ENCODE measurements around the gene TBPL1. TPM values are rescaled to one million over a fixed set of nuclear protein-coding genes. Genes with fewer than 3 reads are reported as not detected.

The TBPL1 gene
- polyA plus RNA-seq, 3 donors: 49.8 to 53.4 (median 53.0) TPM

- DNase-seq (ENCODE audit: low read depth in 3 of 3, low spot score in 2 of 3): no peak
These were observed 49.8 kb downstream of the TBPL1 start for GRCh38 chr6:134002821-134003220.

- DNase-seq (ENCODE audit: low read depth in 3 of 3, low spot score in 2 of 3): no peak
These were observed 50.5 kb downstream of the TBPL1 start for GRCh38 chr6:134003542-134003951.

GRCh38 chr6:134004714-134005113, 51.7 kb downstream of the TBPL1 start:
- no peak for DNase-seq (ENCODE audit: low read depth in 3 of 3, low spot score in 2 of 3)

GRCh38 chr6:134005800-134006199, 52.8 kb downstream of the TBPL1 start:
- DNase-seq (ENCODE audit: low read depth in 3 of 3, low spot score in 2 of 3): no peak

GRCh38 chr6:134007077-134007476, 54.1 kb downstream of the TBPL1 start:
- no peak for DNase-seq (ENCODE audit: low read depth in 3 of 3, low spot score in 2 of 3)

GRCh38 chr6:134009876-134010275, 56.9 kb downstream of the TBPL1 start:
- no peak for DNase-seq (ENCODE audit: low read depth in 3 of 3, low spot score in 2 of 3)

GRCh38 chr6:134010400-134010799, 57.4 kb downstream of the TBPL1 start:
- DNase-seq (ENCODE audit: low read depth in 3 of 3, low spot score in 2 of 3): no peak

GRCh38 chr6:134010974-134011373, 58.0 kb downstream of the TBPL1 start:
- no peak for DNase-seq (ENCODE audit: low read depth in 3 of 3, low spot score in 2 of 3)

- no peak for DNase-seq (ENCODE audit: low read depth in 3 of 3, low spot score in 2 of 3)
These were observed 61.6 kb downstream of the TBPL1 start for GRCh38 chr6:134014588-134015137.

GRCh38 chr6:134015719-134016557, 62.9 kb downstream of the TBPL1 start:
- no peak for DNase-seq (ENCODE audit: low read depth in 3 of 3, low spot score in 2 of 3)

GRCh38 chr6:134016558-134016814, 63.5 kb downstream of the TBPL1 start:
- no peak for DNase-seq (ENCODE audit: low read depth in 3 of 3, low spot score in 2 of 3)

- no peak for DNase-seq (ENCODE audit: low read depth in 3 of 3, low spot score in 2 of 3)
These were observed 67.0 kb downstream of the TBPL1 start for GRCh38 chr6:134020071-134020470.

- DNase-seq (ENCODE audit: low read depth in 3 of 3, low spot score in 2 of 3): no peak
These were observed 67.5 kb downstream of the TBPL1 start for GRCh38 chr6:134020543-134020942.

- no peak for DNase-seq (ENCODE audit: low read depth in 3 of 3, low spot score in 2 of 3)
These were observed 67.9 kb downstream of the TBPL1 start for GRCh38 chr6:134020968-134021367.

GRCh38 chr6:134021396-134022122, 68.5 kb downstream of the TBPL1 start:
- DNase-seq (ENCODE audit: low read depth in 3 of 3, low spot score in 2 of 3): no peak

- DNase-seq (ENCODE audit: low read depth in 3 of 3, low spot score in 2 of 3): no peak
These were observed 69.6 kb downstream of the TBPL1 start for GRCh38 chr6:134022650-134023049.

- no peak for DNase-seq (ENCODE audit: low read depth in 3 of 3, low spot score in 2 of 3)
These were observed 73.6 kb downstream of the TBPL1 start for GRCh38 chr6:134026597-134026996.

GRCh38 chr6:134028438-134028837, 75.4 kb downstream of the TBPL1 start:
- no peak for DNase-seq (ENCODE audit: low read depth in 3 of 3, low spot score in 2 of 3)

- no peak for DNase-seq (ENCODE audit: low read depth in 3 of 3, low spot score in 2 of 3)
These were observed 76.8 kb downstream of the TBPL1 start for GRCh38 chr6:134029495-134030455.

- no peak for DNase-seq (ENCODE audit: low read depth in 3 of 3, low spot score in 2 of 3)
These were observed 78.8 kb downstream of the TBPL1 start for GRCh38 chr6:134031696-134032255.

- no peak for DNase-seq (ENCODE audit: low read depth in 3 of 3, low spot score in 2 of 3)
These were observed 81.5 kb downstream of the TBPL1 start for GRCh38 chr6:134034478-134034877.
